ENCODE measurements around the gene CAV2.

DNA sequence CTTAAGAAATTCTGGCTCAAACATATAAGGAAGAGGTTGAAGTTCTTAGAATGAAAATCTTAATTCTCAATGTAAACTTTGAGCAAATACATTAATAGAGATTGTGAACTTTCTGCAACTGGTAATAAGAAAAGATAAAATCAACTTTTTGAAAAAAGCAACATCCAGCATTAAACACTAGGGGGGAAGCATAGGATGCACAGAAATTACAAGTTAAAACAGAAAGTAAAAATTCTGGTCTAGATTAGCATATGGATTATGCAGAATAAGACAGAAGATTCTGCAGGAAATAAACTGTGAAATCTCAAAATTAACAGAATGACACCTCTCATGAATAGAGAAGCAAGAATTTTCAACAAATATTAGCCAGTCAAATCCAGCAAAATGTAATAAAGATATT is 38.0 kb upstream of the CAV2 start:
- TF ChIP-seq, protein P1, sequence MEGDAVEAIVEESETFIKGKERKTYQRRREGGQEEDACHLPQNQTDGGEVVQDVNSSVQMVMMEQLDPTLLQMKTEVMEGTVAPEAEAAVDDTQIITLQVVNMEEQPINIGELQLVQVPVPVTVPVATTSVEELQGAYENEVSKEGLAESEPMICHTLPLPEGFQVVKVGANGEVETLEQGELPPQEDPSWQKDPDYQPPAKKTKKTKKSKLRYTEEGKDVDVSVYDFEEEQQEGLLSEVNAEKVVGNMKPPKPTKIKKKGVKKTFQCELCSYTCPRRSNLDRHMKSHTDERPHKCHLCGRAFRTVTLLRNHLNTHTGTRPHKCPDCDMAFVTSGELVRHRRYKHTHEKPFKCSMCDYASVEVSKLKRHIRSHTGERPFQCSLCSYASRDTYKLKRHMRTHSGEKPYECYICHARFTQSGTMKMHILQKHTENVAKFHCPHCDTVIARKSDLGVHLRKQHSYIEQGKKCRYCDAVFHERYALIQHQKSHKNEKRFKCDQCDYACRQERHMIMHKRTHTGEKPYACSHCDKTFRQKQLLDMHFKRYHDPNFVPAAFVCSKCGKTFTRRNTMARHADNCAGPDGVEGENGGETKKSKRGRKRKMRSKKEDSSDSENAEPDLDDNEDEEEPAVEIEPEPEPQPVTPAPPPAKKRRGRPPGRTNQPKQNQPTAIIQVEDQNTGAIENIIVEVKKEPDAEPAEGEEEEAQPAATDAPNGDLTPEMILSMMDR (IDR thresholded peaks at IDR 0.05; ENCODE audit: insufficient read depth, low read length, poor library complexity, severe bottlenecking), result no peak
- no peak for TF ChIP-seq EZH2phosphoT487 (conservative IDR thresholded peaks at IDR 0.05; ENCODE audit: low read length)

Measured in SU-DHL-6 (cell line).